ENCODE results near the gene SMARCD3. TPM values are rescaled to one million over a fixed set of nuclear protein-coding genes. Genes with fewer than 3 reads are reported as not detected.

SMARCD3 gene
- total and polyA plus RNA-seq, 9 of the 15 experiments (the other 6 are each of a cell fraction or from before 2014, with no cell fraction given) = 0.43 to 3.6 (median 2.6) TPM

GRCh38 chr7:151244196-151244840, 4.2 kb downstream of the SMARCD3 start (continued):
- TF ChIP-seq FIP1L1 (IDR thresholded peaks at IDR 0.05; ENCODE audit: low read depth, low read length, poor library complexity, severe bottlenecking) (no peak), NRF1 (conservative IDR thresholded peaks at IDR 0.05 in 1 of 2, IDR thresholded peaks at IDR 0.05 in 1 of 2) (no peak), RFX5 (IDR thresholded peaks at IDR 0.05; ENCODE audit: low read depth, low read length) (no peak), TBL1XR1 (IDR thresholded peaks at IDR 0.05; ENCODE audit: low read length in 2 of 2) (no peak), JUNB (CRISPR knock-in tag; conservative IDR thresholded peaks at IDR 0.05) (no peak), BRF2 (IDR thresholded peaks at IDR 0.05; ENCODE audit: borderline replicate concordance, insufficient read depth, insufficient read length) (no peak), E2F3 (CRISPR knock-in tag; IDR thresholded peaks at IDR 0.05) (no peak), SMAD4 (CRISPR knock-in tag; conservative IDR thresholded peaks at IDR 0.05) (no peak), ZNF449 (CRISPR knock-in tag; IDR thresholded peaks at IDR 0.05) (no peak), BDP1 (IDR thresholded peaks at IDR 0.05; ENCODE audit: insufficient read depth, insufficient read length) (no peak), POU5F1 (IDR thresholded peaks at IDR 0.05; ENCODE audit: borderline replicate concordance, low read depth, low read length, partially characterized antibody) (no peak), GTF2F1 (IDR thresholded peaks at IDR 0.05; ENCODE audit: low read depth, low read length) (no peak), ZNF232 (CRISPR knock-in tag; IDR thresholded peaks at IDR 0.05) (no peak), TSC22D4 (tag; IDR thresholded peaks at IDR 0.05) (no peak), TARDBP (IDR thresholded peaks at IDR 0.05) (no peak), SOX6 (IDR thresholded peaks at IDR 0.05) (peak; percentile 40; the same call in 1 of the 2 replicates), NFIC (IDR thresholded peaks at IDR 0.05) (no peak), SMARCA5 (IDR thresholded peaks at IDR 0.05) (no peak)
- TF ChIP-seq, protein P1, sequence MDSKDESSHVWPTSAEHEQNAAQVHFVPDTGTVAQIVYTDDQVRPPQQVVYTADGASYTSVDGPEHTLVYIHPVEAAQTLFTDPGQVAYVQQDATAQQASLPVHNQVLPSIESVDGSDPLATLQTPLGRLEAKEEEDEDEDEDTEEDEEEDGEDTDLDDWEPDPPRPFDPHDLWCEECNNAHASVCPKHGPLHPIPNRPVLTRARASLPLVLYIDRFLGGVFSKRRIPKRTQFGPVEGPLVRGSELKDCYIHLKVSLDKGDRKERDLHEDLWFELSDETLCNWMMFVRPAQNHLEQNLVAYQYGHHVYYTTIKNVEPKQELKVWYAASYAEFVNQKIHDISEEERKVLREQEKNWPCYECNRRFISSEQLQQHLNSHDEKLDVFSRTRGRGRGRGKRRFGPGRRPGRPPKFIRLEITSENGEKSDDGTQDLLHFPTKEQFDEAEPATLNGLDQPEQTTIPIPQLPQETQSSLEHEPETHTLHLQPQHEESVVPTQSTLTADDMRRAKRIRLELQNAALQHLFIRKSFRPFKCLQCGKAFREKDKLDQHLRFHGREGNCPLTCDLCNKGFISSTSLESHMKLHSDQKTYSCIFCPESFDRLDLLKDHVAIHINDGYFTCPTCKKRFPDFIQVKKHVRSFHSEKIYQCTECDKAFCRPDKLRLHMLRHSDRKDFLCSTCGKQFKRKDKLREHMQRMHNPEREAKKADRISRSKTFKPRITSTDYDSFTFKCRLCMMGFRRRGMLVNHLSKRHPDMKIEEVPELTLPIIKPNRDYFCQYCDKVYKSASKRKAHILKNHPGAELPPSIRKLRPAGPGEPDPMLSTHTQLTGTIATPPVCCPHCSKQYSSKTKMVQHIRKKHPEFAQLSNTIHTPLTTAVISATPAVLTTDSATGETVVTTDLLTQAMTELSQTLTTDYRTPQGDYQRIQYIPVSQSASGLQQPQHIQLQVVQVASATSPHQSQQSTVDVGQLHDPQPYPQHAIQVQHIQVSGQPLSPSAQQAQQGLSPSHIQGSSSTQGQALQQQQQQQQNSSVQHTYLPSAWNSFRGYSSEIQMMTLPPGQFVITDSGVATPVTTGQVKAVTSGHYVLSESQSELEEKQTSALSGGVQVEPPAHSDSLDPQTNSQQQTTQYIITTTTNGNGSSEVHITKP (IDR thresholded peaks at IDR 0.05; ENCODE audit: partially characterized antibody) = peak; percentile 32
- TF ChIP-seq, protein P2, sequence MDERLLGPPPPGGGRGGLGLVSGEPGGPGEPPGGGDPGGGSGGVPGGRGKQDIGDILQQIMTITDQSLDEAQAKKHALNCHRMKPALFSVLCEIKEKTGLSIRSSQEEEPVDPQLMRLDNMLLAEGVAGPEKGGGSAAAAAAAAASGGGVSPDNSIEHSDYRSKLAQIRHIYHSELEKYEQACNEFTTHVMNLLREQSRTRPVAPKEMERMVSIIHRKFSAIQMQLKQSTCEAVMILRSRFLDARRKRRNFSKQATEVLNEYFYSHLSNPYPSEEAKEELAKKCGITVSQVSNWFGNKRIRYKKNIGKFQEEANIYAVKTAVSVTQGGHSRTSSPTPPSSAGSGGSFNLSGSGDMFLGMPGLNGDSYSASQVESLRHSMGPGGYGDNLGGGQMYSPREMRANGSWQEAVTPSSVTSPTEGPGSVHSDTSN (CRISPR knock-in tag; IDR thresholded peaks at IDR 0.05; ENCODE audit: low read depth) = no peak
- TF ChIP-seq, protein P2 (tag; conservative IDR thresholded peaks at IDR 0.05; ENCODE audit: low read depth) = no peak

Data from K562 (cell line).